Activated CD4-positive, alpha-beta T cell treated with anti-CD3 and anti-CD28 coated beads, Interleukin-10, Interleukin-2, amounts not matched to agents 100 ng/mL and 50 ng/mL, durations not matched to agents 16 hours and 8 hours (primary cell): ENCODE results near the gene GALNT16.
"Not testable (repeated sequence)": the region's sequence is repeated elsewhere in the genome, so short reads cannot be mapped to it uniquely, and the experiment has no call there.

Source experiments
- DNase-seq: peaks from one replicate; pipeline ENCODE4 v3.0.0-alpha.2; 2020

The GALNT16 gene

GRCh38 chr14:69288011-69288771 is 28.2 kb downstream of the GALNT16 start:
- no peak for DNase-seq

GRCh38 chr14:69288956-69289705 is 29.2 kb downstream of the GALNT16 start:
- no peak for DNase-seq

GRCh38 chr14:69289811-69290520 is 30.0 kb downstream of the GALNT16 start:
- DNase-seq: no peak

GRCh38 chr14:69290881-69291280 is 30.9 kb downstream of the GALNT16 start:
- not testable (repeated sequence) for DNase-seq

GRCh38 chr14:69291396-69291795 is 31.4 kb downstream of the GALNT16 start:
- no peak for DNase-seq

- DNase-seq: no peak
Measured at GRCh38 chr14:69291891-69292561, 32.1 kb downstream of the GALNT16 start.

- DNase-seq: no peak
Measured at GRCh38 chr14:69298131-69299071, 38.4 kb downstream of the GALNT16 start.

GRCh38 chr14:69299286-69300035 is 39.5 kb downstream of the GALNT16 start:
- no peak for DNase-seq

GRCh38 chr14:69300601-69301221 is 40.8 kb downstream of the GALNT16 start:
- DNase-seq: no peak

- DNase-seq: no peak
Measured at GRCh38 chr14:69303086-69303485, 43.1 kb downstream of the GALNT16 start.

- DNase-seq: no peak
Measured at GRCh38 chr14:69312608-69313007, 52.6 kb downstream of the GALNT16 start.

- no peak for DNase-seq
Measured at GRCh38 chr14:69313176-69313575, 53.2 kb downstream of the GALNT16 start.

- no peak for DNase-seq
Measured at GRCh38 chr14:69314327-69314726, 54.4 kb downstream of the GALNT16 start.

- DNase-seq: no peak
Measured at GRCh38 chr14:69315301-69315700, 55.3 kb downstream of the GALNT16 start.

GRCh38 chr14:69316449-69317101 is 56.6 kb downstream of the GALNT16 start:
- no peak for DNase-seq

GRCh38 chr14:69317102-69317755 is 57.3 kb downstream of the GALNT16 start:
- no peak for DNase-seq

- no peak for DNase-seq
Measured at GRCh38 chr14:69317780-69318179, 57.8 kb downstream of the GALNT16 start.

- no peak for DNase-seq
Measured at GRCh38 chr14:69318241-69318640, 58.3 kb downstream of the GALNT16 start.

- DNase-seq: no peak
Measured at GRCh38 chr14:69318901-69319475, 59.0 kb downstream of the GALNT16 start.
